ENCODE measurements around the gene CRABP2.

CRABP2 gene

DNA sequence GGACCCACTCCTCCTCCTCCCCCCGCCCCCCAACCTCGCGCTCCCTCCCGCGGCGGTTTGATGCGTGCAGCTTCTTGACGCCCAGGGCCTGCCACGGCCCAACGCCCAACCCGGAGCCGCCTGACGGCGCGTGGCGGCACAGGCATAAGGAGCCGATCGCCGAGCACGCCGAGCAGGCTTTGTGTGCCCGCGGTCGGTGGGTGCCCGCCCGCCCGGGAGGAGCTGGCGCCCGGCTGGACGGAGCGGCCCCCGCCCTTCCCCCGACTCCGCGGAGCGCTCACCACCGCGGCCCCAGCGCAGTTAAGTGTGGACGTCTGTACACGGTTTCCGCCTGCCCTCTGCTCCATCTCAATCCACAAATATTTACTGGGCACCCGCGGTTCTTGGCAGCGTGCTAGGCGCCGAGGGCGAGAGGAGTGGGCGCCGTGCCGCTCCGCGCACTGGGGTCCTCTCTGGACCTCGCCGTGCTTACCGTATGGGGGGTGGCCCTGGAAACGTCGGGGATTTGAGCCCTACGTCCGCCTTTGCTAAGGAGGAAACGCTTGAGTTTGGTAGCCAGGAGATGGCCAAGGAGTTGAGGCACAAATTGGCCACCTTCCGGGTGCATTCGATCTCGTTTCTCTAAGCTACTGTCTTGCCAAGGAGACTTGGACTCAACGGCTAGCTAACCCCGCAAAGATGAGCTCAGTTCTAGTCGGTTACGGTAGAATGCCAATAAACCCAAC, 46.5 kb upstream of the CRABP2 start:
- H3K27ac ChIP-seq (ENCODE audit: low read length) = peak overlapping the region; percentile 47; the same call in 1 of the 2 replicates
- TF ChIP-seq EZH2phosphoT487 (IDR thresholded peaks at IDR 0.05; ENCODE audit: low read length) (no peak), EZH2 (optimal IDR thresholded peaks at IDR 0.05; ENCODE audit: low read depth, low read length) (no peak)
- TF ChIP-seq, protein P1, sequence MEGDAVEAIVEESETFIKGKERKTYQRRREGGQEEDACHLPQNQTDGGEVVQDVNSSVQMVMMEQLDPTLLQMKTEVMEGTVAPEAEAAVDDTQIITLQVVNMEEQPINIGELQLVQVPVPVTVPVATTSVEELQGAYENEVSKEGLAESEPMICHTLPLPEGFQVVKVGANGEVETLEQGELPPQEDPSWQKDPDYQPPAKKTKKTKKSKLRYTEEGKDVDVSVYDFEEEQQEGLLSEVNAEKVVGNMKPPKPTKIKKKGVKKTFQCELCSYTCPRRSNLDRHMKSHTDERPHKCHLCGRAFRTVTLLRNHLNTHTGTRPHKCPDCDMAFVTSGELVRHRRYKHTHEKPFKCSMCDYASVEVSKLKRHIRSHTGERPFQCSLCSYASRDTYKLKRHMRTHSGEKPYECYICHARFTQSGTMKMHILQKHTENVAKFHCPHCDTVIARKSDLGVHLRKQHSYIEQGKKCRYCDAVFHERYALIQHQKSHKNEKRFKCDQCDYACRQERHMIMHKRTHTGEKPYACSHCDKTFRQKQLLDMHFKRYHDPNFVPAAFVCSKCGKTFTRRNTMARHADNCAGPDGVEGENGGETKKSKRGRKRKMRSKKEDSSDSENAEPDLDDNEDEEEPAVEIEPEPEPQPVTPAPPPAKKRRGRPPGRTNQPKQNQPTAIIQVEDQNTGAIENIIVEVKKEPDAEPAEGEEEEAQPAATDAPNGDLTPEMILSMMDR (IDR thresholded peaks at IDR 0.05; ENCODE audit: low read length) = no peak
- peaks cover 32% of the 10 kb centered on the region for H3F3A ChIP-seq (ENCODE audit: insufficient read depth, low read length)
- no peaks in the 10 kb centered on the region for H3K9me2 ChIP-seq (replicated peaks; ENCODE audit: insufficient read depth, low read length)
- peak; percentile 99 for DNase-seq
- H3K36me3 ChIP-seq (replicated peaks; ENCODE audit: insufficient read depth, low read length) = no peaks in the 10 kb centered on the region
- peak overlapping the region; percentile 91 for H2AFZ ChIP-seq (ENCODE audit: low read length)
- H3K4me1 ChIP-seq (ENCODE audit: low read length) = peaks cover 32% of the 10 kb centered on the region
- H3K9ac ChIP-seq (ENCODE audit: low read length) = peak overlapping the region; percentile 85
- H4K20me1 ChIP-seq (ENCODE audit: insufficient read depth, low read length) = no peaks in the 10 kb centered on the region
- H3K27me3 ChIP-seq (replicated peaks; ENCODE audit: insufficient read depth, low read length) = no peaks in the 10 kb centered on the region
- peak overlapping the region; percentile 94 for H3K4me3 ChIP-seq (ENCODE audit: low read length)
- H3K9me3 ChIP-seq (replicated peaks; ENCODE audit: insufficient read depth, low read length) = no peaks in the 10 kb centered on the region
- peak overlapping the region; percentile 87 for H3K4me2 ChIP-seq (ENCODE audit: low read depth, low read length)
- peaks cover 60% of the 10 kb centered on the region for H3K79me2 ChIP-seq (ENCODE audit: low read length)

DNA sequence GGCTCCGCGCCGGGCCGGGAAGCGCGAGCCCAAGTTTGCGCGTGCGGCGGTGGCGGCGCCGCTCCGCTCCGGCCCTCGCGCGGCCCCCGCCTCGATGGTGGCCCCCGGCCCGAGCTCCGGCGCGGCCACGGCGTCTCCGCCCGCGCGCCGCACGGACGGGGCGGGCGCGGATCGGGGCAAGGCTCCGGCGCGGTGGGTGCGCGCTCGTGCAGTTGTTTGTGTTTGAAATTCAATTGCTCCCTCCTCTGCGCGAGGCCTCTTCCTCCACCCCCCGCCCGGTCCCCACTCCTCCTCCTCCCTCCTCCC, 46.0 kb upstream of the CRABP2 start, which contains the start of gene HDGF:
Gene HDGF, minus strand, starts transcription at position 225 of the 306 bp plus-strand sequence. CDS start 246 bp downstream, outside the sequence.
- Histone ChIP-seq H3K9me2 (replicated peaks; ENCODE audit: insufficient read depth, low read length) (no peaks in the 10 kb centered on the region), H3K4me1 (ENCODE audit: low read length) (peaks cover 36% of the 10 kb centered on the region), H3K79me2 (ENCODE audit: low read length) (peaks cover 65% of the 10 kb centered on the region), H3K27me3 (replicated peaks; ENCODE audit: insufficient read depth, low read length) (no peaks in the 10 kb centered on the region), H2AFZ (ENCODE audit: low read length) (peak within 1 kb of the TSS; percentile 91), H3K9me3 (replicated peaks; ENCODE audit: insufficient read depth, low read length) (no peaks in the 10 kb centered on the region), H4K20me1 (ENCODE audit: insufficient read depth, low read length) (no peaks in the 10 kb centered on the region), H3K27ac (ENCODE audit: low read length) (peak within 1 kb of the TSS; percentile 73), H3K9ac (ENCODE audit: low read length) (peak within 1 kb of the TSS; percentile 88), H3K36me3 (replicated peaks; ENCODE audit: insufficient read depth, low read length) (no peaks in the 10 kb centered on the region), H3K4me3 (ENCODE audit: low read length) (peak within 1 kb of the TSS; percentile 94), H3F3A (ENCODE audit: insufficient read depth, low read length) (peaks cover 32% of the 10 kb centered on the region), H3K4me2 (ENCODE audit: low read depth, low read length) (peak within 1 kb of the TSS; percentile 87)
- no peak for DNase-seq
- no peak for TF ChIP-seq EZH2 (optimal IDR thresholded peaks at IDR 0.05; ENCODE audit: low read depth, low read length)
- TF ChIP-seq, protein P1 (IDR thresholded peaks at IDR 0.05; ENCODE audit: low read length) = no peak
- no peak for TF ChIP-seq EZH2phosphoT487 (IDR thresholded peaks at IDR 0.05; ENCODE audit: low read length)

DNA sequence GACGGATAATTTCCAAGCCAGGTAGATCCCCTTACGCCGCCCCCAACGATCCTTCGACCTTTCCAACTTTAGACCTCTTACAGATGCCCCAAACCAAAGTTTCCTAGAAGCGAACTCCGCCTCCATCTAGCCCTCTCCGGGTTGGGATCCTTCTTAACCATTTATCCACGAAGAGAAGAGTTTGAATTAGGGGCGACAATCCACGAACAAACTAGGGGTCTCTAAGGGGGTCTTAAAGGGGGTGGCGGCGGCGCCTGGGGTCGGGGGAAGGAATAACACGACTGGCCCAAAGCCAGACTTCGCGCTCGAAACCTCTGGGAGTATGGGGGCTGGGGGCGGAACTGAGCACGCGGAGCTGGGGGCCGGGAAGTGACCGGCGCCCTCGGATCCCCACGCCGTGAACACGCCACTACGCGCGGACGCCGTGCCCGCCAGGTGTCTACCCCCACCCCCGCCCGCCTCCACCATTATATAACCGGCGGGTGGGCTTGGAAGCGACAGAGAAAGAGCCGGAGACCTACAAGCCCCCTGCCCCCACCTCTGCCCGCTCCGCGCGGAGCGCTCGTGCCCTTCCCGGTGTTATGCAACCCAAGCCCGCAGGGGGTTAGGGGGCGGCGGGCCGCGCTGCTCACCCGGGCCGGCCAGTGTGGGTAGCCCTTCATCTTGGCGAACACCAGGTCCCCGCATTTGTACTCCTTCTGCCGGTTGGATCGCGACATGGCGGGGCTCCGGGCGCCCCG, 45.5 kb upstream of the CRABP2 start:
- Histone ChIP-seq H3K4me2 (ENCODE audit: low read depth, low read length) (peak overlapping the region; percentile 81), H3K4me1 (ENCODE audit: low read length) (peaks cover 42% of the 10 kb centered on the region), H3K9me3 (replicated peaks; ENCODE audit: insufficient read depth, low read length) (no peaks in the 10 kb centered on the region), H3F3A (ENCODE audit: insufficient read depth, low read length) (peaks cover 32% of the 10 kb centered on the region), H3K36me3 (replicated peaks; ENCODE audit: insufficient read depth, low read length) (no peaks in the 10 kb centered on the region), H4K20me1 (ENCODE audit: insufficient read depth, low read length) (no peaks in the 10 kb centered on the region), H3K27ac (ENCODE audit: low read length) (peak overlapping the region; percentile 73), H3K27me3 (replicated peaks; ENCODE audit: insufficient read depth, low read length) (no peaks in the 10 kb centered on the region), H3K79me2 (ENCODE audit: low read length) (peaks cover 70% of the 10 kb centered on the region), H3K4me3 (ENCODE audit: low read length) (peak overlapping the region; percentile 86), H2AFZ (ENCODE audit: low read length) (peak overlapping the region; percentile 32), H3K9me2 (replicated peaks; ENCODE audit: insufficient read depth, low read length) (no peaks in the 10 kb centered on the region), H3K9ac (ENCODE audit: low read length) (peak overlapping the region; percentile 88)
- DNase-seq = peak; percentile 52
- TF ChIP-seq EZH2 (optimal IDR thresholded peaks at IDR 0.05; ENCODE audit: low read depth, low read length) (no peak), EZH2phosphoT487 (IDR thresholded peaks at IDR 0.05; ENCODE audit: low read length) (no peak)
- TF ChIP-seq, protein P1 (IDR thresholded peaks at IDR 0.05; ENCODE audit: low read length) = no peak

Measured in MM.1S (cell line).